ENCODE data around the gene C10orf67.

The C10orf67 gene

DNA sequence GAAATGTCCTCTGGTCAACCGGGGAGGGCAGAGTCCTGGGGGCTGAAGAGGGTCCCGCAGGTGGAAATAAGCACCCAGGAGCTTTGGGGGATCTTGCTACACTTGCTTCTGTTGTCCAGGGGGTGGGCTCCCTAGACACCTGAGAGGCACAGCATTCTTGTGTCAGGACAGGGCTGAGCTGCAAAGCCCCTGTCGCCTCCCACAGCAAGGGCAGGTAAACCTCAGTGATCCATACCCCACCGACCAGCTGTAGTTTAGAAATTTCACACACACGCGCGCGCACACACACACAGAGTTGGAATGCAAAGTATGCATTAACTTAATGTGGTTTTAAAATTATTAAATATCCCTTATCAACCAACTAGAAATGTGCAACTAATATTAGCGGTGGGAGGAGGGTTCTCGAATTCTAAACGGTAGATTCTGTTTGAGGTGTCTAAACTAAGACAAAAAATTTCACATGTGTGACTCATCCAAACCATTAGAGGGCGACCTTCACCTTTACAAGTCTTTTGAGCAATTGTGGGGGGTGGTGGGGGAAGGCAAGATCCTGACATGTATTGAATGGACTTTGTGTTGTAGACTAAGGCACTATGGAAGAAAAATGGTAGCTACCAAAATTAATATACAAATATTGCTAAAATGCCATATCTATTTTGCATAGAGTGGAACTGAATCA, 186.8 kb downstream of the C10orf67 start:
- peak; percentile 47 for DNase-seq

- no peak for DNase-seq
These were observed 187.3 kb downstream of the C10orf67 start for GRCh38 chr10:23157239-23157681.

GRCh38 chr10:23156447-23157150, 188.0 kb downstream of the C10orf67 start:
- no peak for DNase-seq

DNA sequence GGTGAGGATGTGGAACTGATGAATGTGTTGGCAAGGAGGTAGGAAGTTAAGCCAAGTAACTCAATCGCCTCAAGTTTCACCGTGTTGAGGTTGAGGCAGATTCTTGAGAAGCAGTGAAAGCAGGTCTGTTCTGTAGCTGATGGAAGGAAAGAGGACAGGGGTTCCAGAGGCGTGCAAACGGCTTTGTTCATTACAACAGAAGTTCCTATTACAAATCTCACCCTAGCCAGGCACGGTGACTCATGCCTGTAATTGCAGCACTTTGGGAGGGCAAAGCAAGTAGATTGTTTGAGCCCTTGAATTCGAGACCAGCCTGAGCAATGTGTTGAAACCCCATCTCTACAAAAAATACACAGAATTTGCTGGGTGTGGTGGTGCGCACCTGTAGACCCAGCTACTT, 189.4 kb downstream of the C10orf67 start:
- peak; percentile 1 for DNase-seq

Data from fibroblast of upper back skin (primary cell).